HCT116 (cell line): ENCODE data around the gene ZSCAN5A. TPM values are rescaled to one million over a fixed set of nuclear protein-coding genes. Genes with fewer than 3 reads are reported as not detected.

Experiments
- ATAC-seq: fragments of 200-7000 bp; cut with Tn5 transposase; 2 replicates; pipeline ENCODE4 v1.9.1; 2020; ENCODE audit warnings: mild to moderate bottlenecking, moderate library complexity
- BruUV-seq: library from RNA; stranded (reverse); fragments of 400-500 nt; replicated peaks from 2 replicates; lab custom pipeline; 2021; lab: Mats Ljungman, UMichigan
- CTCF ChIA-PET: fragments of 300-600 bp; sonication (Branson Sonifier 250); formaldehyde crosslinking; loops from one replicate; lab custom pipeline; 2021; ENCODE audit warnings: antibody characterized with exemption; lab: Charles Lee
- POLR2A ChIA-PET: fragments of 300-600, 350-600 bp; sonication (Branson Sonifier 250); formaldehyde crosslinking; loops from one replicate; lab custom pipeline; 2021; ENCODE audit warnings: antibody characterized with exemption; lab: Charles Lee
- RAD21 ChIA-PET, 2 experiments: fragments of 300-600 bp; sonication (Branson Sonifier 250); formaldehyde crosslinking; loops; one replicate each; lab custom pipeline; 2023; ENCODE audit warnings: low total read pairs in 2 of 2; ENCODE audit not compliant: uncharacterized antibody in 2 of 2, unreplicated experiment in 2 of 2, low non-redundant PET in 1 of 2; lab: Charles Lee
- DNase-seq: peaks from one replicate; pipeline ENCODE4 v3.0.0-alpha.2; 2010; ENCODE audit warnings: low read depth, low spot score
- H2AFZ ChIP-seq: fragments of 200-600 bp; shearing (Covaris generic), sonication (generic); 2 replicates; pipeline ENCODE4 v1.6.1; 2017; ENCODE audit warnings: low read depth, mixed run types, mixed read lengths, antibody characterized with exemption, low read length; ENCODE audit not compliant: poor library complexity, severe bottlenecking
- H3K27ac ChIP-seq: 2 replicates; pipeline ENCODE4 v1.5.1; 2012; ENCODE audit warnings: low read depth, low read length
- H3K27me3 ChIP-seq: fragments of 200-600 bp; sonication (generic); 2 replicates; pipeline ENCODE4 v1.6.1; 2016; ENCODE audit warnings: mixed run types, low read length, mixed read lengths; ENCODE audit not compliant: insufficient read depth
- H3K36me3 ChIP-seq, 2 experiments: fragments of 200-500 bp in 1 of 2; fragments of 200-600 bp in 1 of 2; sonication (Bioruptor generic) in 1 of 2; sonication (generic) in 1 of 2; 2 replicates each; pipeline versions ENCODE4 v1.5.1 to v1.6.1; 2014 to 2016; ENCODE audit warnings: low read length in 2 of 2, inconsistent platforms in 1 of 2, mixed read lengths in 1 of 2, mixed run types in 1 of 2; ENCODE audit not compliant: insufficient read depth in 2 of 2, control insufficient read depth in 1 of 2
- H3K4me1 ChIP-seq, 2 experiments: fragments of 200-600 bp in 1 of 2; sonication (generic) in 1 of 2; 2 replicates each; pipeline versions ENCODE4 v1.5.1 to v1.6.1; 2012 to 2017; ENCODE audit warnings: low read length in 2 of 2, inconsistent platforms in 1 of 2, mild to moderate bottlenecking in 1 of 2, mixed read lengths in 1 of 2, mixed run types in 1 of 2, moderate library complexity in 1 of 2; ENCODE audit not compliant: insufficient read depth in 2 of 2, control insufficient read depth in 1 of 2
- H3K4me2 ChIP-seq: fragments of 200-600 bp; sonication (generic); 2 replicates; pipeline ENCODE4 v1.6.1; 2017; ENCODE audit warnings: mixed run types, low read length, mixed read lengths
- H3K4me3 ChIP-seq, 2 experiments: fragments of 200-600 bp in 1 of 2; sonication (generic) in 1 of 2; replicated peaks in 1 of 2; 2 replicates each; pipeline ENCODE4 v1.5.1; 2011 to 2016; ENCODE audit warnings: low read length in 2 of 2, control low read depth in 1 of 2, low read depth in 1 of 2, mild to moderate bottlenecking in 1 of 2, mixed read lengths in 1 of 2, mixed run types in 1 of 2
- H3K79me2 ChIP-seq: fragments of 200-600 bp; sonication (generic); 2 replicates; pipeline ENCODE4 v1.6.1; 2017; ENCODE audit warnings: mild to moderate bottlenecking, mixed run types, low read length, moderate library complexity, mixed read lengths; ENCODE audit not compliant: insufficient read depth
- H3K9ac ChIP-seq: fragments of 200-600 bp; sonication (generic); 2 replicates; pipeline ENCODE4 v1.6.1; 2016; ENCODE audit warnings: low read length, mixed read lengths
- H3K9me2 ChIP-seq: fragments of 200-600 bp; sonication (generic), shearing (Covaris generic); 2 replicates; pipeline ENCODE4 v1.6.1; 2017; ENCODE audit warnings: mixed run types, mild to moderate bottlenecking, moderate library complexity; ENCODE audit not compliant: insufficient read depth
- H3K9me3 ChIP-seq, 2 experiments: fragments of 200-500 bp in 1 of 2; fragments of 200-600 bp in 1 of 2; sonication (Bioruptor generic) in 1 of 2; sonication (generic) in 1 of 2; 2 replicates each; pipeline ENCODE4 v1.6.1; 2014 to 2017; ENCODE audit warnings: low read length in 2 of 2, mixed read lengths in 2 of 2, inconsistent platforms in 1 of 2, low read depth in 1 of 2, mild to moderate bottlenecking in 1 of 2, mixed run types in 1 of 2, moderate library complexity in 1 of 2; ENCODE audit not compliant: control insufficient read depth in 1 of 2, insufficient read depth in 1 of 2
- H4K20me1 ChIP-seq: fragments of 200-600 bp; sonication (generic), shearing (Covaris generic); 2 replicates; pipeline ENCODE4 v1.6.1; 2017; ENCODE audit warnings: mixed run types, mild to moderate bottlenecking, moderate library complexity; ENCODE audit not compliant: insufficient read depth
- CBX3 ChIP-seq: IDR thresholded peaks from 2 replicates; pipeline ENCODE4 v1.6.1; 2012; ENCODE audit warnings: low read depth
- EZH2 ChIP-seq: fragments of 200-600 bp; sonication (generic); IDR thresholded peaks from 2 replicates; pipeline ENCODE4 v1.6.1; 2017; ENCODE audit warnings: antibody characterized with exemption, mixed run types
- EZH2phosphoT487 ChIP-seq: fragments of 200-600 bp; IDR thresholded peaks from 2 replicates; pipeline ENCODE4 v1.6.1; 2018; ENCODE audit warnings: antibody characterized with exemption, borderline replicate concordance
- FOSL1 ChIP-seq: IDR thresholded peaks from 2 replicates; pipeline ENCODE4 v1.6.1; 2012; ENCODE audit warnings: low read depth
- JUND ChIP-seq: IDR thresholded peaks from 2 replicates; pipeline ENCODE4 v1.6.1; 2012
- POLR2AphosphoS5 ChIP-seq: IDR thresholded peaks from 2 replicates; pipeline ENCODE4 v1.6.1; 2011; ENCODE audit warnings: mild to moderate bottlenecking, low read depth, low read length, moderate library complexity
- RAD21 ChIP-seq: IDR thresholded peaks from 2 replicates; pipeline ENCODE4 v1.6.1; 2012; ENCODE audit warnings: low read depth, mild to moderate bottlenecking
- SIN3A ChIP-seq: IDR thresholded peaks from 2 replicates; pipeline ENCODE4 v1.6.1; 2012; ENCODE audit warnings: low read depth
- SP1 ChIP-seq: IDR thresholded peaks from 2 replicates; pipeline ENCODE4 v1.6.1; 2012; ENCODE audit warnings: low read depth
- SRF ChIP-seq: IDR thresholded peaks from 2 replicates; pipeline ENCODE4 v1.6.1; 2012; ENCODE audit warnings: low read depth
- TCF7L2 ChIP-seq: IDR thresholded peaks from 2 replicates; pipeline ENCODE4 v1.7.0; 2011; ENCODE audit warnings: borderline replicate concordance, inconsistent platforms; ENCODE audit not compliant: insufficient read depth, insufficient read length; ENCODE audit errors: extremely low read depth
- YY1 ChIP-seq: IDR thresholded peaks from 2 replicates; pipeline ENCODE4 v1.6.1; 2011; ENCODE audit warnings: low read length, low read depth, moderate library complexity, mild to moderate bottlenecking; ENCODE audit not compliant: insufficient replicate concordance; ENCODE audit errors: extremely low read depth
- ZFX ChIP-seq: fragments of 450-650 bp; IDR thresholded peaks from 2 replicates; pipeline ENCODE4 v1.6.1; 2017
- ZNF274 ChIP-seq: fragments of 200-500 bp; sonication (Bioruptor generic); IDR thresholded peaks from 2 replicates; pipeline ENCODE4 v1.6.1; 2014; ENCODE audit warnings: mild to moderate bottlenecking, low read depth, low read length, inconsistent platforms
- intact Hi-C: fragments of 100-400 bp; cut with micrococcal nuclease; formaldehyde crosslinking; loops from 2 replicates; pipeline ENCODE4 v1.10.0; 2022
- total RNA-seq: library from RNA; stranded (reverse); gene quantifications from one replicate; pipeline ENCODE4 v1.2.1, GENCODE V29; 2021; ENCODE audit not compliant: unreplicated experiment
- TF ChIP-seq, protein P1 (sequence below): IDR thresholded peaks from 2 replicates; pipeline ENCODE4 v1.6.1; 2012
- TF ChIP-seq, protein P2 (sequence below): IDR thresholded peaks from 2 replicates; pipeline ENCODE4 v1.6.1; 2012
- TF ChIP-seq, protein P3 (sequence below): IDR thresholded peaks from 2 replicates; pipeline ENCODE4 v1.6.1; 2012; ENCODE audit warnings: low read depth
- TF ChIP-seq, protein P4 (sequence below): IDR thresholded peaks from 2 replicates; pipeline ENCODE4 v1.6.1; 2011; ENCODE audit warnings: mild to moderate bottlenecking, low read length, moderate library complexity; ENCODE audit not compliant: insufficient replicate concordance; ENCODE audit errors: extremely low read depth
- TF ChIP-seq, protein P5 (sequence below), 3 experiments: fragments of 200-600 bp in 1 of 3; sonication (generic) in 1 of 3; IDR thresholded peaks in 2 of 3; conservative IDR thresholded peaks in 1 of 3; 2 replicates each; pipeline ENCODE4 v1.5.1; 2012 to 2017; ENCODE audit warnings: low read depth in 2 of 3, low read length in 2 of 3, antibody characterized with exemption in 1 of 3, borderline replicate concordance in 1 of 3, control low read depth in 1 of 3, mild to moderate bottlenecking in 1 of 3, mixed read lengths in 1 of 3, mixed run types in 1 of 3, moderate library complexity in 1 of 3; ENCODE audit not compliant: insufficient read depth in 1 of 3

ZSCAN5A gene
- total RNA-seq, 1 experiment from 2014 or later, result 9.2 TPM

DNA sequence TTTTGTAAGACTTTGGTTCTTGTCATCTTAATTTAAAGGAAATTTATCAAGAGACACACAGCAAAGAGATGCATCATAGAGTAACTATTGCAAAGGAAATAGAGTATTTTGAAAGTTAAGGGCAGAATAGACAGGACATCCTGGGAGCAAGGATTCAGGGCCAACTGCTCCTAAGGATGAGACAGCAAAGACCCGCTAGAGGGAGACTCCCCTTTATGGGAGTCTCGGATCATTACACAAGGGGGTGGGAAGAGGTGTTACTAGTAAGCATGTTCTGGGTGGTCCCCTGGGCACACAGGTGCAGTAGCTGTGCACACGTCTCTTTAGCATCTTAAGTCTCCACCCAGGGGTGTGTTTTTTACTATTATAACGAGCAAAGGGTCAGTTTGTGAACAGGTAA is 102.9 kb downstream of the ZSCAN5A start:
- no peaks in the 10 kb centered on the region for H3K4me1 ChIP-seq
- H3K27me3 ChIP-seq, result no peaks in the 10 kb centered on the region
- no peak overlapping the region for H2AFZ ChIP-seq
- H3K27ac ChIP-seq, result no peak overlapping the region
- DNase-seq (no peak), ATAC-seq (peak; percentile 22; the same call in 1 of the 2 replicates)
- intact Hi-C loops, result no loop called here
- H3K36me3 ChIP-seq, result no peaks in the 10 kb centered on the region
- no peak overlapping the region for H3K4me3 ChIP-seq
- ChIA-PET RAD21 (no interaction called here), POLR2A (no interaction called here), CTCF (no interaction called here)
- no TSS peak for BruUV-seq
- no peaks in the 10 kb centered on the region for H4K20me1 ChIP-seq
- H3K9me3 ChIP-seq, result no peaks in the 10 kb centered on the region
- TF ChIP-seq ZFX, result no peak
- no peak for TF ChIP-seq TCF7L2
- no peak for TF ChIP-seq YY1
- TF ChIP-seq SIN3A, result no peak
- no peak for TF ChIP-seq JUND
- TF ChIP-seq POLR2AphosphoS5, result no peak
- TF ChIP-seq ZNF274, result no peak
- TF ChIP-seq FOSL1, result no peak
- TF ChIP-seq, protein P1, sequence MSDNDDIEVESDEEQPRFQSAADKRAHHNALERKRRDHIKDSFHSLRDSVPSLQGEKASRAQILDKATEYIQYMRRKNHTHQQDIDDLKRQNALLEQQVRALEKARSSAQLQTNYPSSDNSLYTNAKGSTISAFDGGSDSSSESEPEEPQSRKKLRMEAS, result no peak
- TF ChIP-seq, protein P2, sequence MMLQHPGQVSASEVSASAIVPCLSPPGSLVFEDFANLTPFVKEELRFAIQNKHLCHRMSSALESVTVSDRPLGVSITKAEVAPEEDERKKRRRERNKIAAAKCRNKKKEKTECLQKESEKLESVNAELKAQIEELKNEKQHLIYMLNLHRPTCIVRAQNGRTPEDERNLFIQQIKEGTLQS, result no peak
- TF ChIP-seq EZH2, result no peak
- no peak for TF ChIP-seq RAD21
- TF ChIP-seq, protein P3, sequence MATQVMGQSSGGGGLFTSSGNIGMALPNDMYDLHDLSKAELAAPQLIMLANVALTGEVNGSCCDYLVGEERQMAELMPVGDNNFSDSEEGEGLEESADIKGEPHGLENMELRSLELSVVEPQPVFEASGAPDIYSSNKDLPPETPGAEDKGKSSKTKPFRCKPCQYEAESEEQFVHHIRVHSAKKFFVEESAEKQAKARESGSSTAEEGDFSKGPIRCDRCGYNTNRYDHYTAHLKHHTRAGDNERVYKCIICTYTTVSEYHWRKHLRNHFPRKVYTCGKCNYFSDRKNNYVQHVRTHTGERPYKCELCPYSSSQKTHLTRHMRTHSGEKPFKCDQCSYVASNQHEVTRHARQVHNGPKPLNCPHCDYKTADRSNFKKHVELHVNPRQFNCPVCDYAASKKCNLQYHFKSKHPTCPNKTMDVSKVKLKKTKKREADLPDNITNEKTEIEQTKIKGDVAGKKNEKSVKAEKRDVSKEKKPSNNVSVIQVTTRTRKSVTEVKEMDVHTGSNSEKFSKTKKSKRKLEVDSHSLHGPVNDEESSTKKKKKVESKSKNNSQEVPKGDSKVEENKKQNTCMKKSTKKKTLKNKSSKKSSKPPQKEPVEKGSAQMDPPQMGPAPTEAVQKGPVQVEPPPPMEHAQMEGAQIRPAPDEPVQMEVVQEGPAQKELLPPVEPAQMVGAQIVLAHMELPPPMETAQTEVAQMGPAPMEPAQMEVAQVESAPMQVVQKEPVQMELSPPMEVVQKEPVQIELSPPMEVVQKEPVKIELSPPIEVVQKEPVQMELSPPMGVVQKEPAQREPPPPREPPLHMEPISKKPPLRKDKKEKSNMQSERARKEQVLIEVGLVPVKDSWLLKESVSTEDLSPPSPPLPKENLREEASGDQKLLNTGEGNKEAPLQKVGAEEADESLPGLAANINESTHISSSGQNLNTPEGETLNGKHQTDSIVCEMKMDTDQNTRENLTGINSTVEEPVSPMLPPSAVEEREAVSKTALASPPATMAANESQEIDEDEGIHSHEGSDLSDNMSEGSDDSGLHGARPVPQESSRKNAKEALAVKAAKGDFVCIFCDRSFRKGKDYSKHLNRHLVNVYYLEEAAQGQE, result no peak
- no peak for TF ChIP-seq SP1
- TF ChIP-seq, protein P4, sequence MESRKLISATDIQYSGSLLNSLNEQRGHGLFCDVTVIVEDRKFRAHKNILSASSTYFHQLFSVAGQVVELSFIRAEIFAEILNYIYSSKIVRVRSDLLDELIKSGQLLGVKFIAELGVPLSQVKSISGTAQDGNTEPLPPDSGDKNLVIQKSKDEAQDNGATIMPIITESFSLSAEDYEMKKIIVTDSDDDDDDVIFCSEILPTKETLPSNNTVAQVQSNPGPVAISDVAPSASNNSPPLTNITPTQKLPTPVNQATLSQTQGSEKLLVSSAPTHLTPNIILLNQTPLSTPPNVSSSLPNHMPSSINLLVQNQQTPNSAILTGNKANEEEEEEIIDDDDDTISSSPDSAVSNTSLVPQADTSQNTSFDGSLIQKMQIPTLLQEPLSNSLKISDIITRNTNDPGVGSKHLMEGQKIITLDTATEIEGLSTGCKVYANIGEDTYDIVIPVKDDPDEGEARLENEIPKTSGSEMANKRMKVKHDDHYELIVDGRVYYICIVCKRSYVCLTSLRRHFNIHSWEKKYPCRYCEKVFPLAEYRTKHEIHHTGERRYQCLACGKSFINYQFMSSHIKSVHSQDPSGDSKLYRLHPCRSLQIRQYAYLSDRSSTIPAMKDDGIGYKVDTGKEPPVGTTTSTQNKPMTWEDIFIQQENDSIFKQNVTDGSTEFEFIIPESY, result no peak
- no peak for TF ChIP-seq EZH2phosphoT487
- TF ChIP-seq, protein P5, sequence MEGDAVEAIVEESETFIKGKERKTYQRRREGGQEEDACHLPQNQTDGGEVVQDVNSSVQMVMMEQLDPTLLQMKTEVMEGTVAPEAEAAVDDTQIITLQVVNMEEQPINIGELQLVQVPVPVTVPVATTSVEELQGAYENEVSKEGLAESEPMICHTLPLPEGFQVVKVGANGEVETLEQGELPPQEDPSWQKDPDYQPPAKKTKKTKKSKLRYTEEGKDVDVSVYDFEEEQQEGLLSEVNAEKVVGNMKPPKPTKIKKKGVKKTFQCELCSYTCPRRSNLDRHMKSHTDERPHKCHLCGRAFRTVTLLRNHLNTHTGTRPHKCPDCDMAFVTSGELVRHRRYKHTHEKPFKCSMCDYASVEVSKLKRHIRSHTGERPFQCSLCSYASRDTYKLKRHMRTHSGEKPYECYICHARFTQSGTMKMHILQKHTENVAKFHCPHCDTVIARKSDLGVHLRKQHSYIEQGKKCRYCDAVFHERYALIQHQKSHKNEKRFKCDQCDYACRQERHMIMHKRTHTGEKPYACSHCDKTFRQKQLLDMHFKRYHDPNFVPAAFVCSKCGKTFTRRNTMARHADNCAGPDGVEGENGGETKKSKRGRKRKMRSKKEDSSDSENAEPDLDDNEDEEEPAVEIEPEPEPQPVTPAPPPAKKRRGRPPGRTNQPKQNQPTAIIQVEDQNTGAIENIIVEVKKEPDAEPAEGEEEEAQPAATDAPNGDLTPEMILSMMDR (IDR thresholded peaks at IDR 0.05 in 2 of 3, conservative IDR thresholded peaks at IDR 0.05 in 1 of 3; ENCODE audit: borderline replicate concordance in 1 of 3, insufficient read depth in 1 of 3, low read depth in 2 of 3, low read length in 2 of 3), result no peak
- TF ChIP-seq CBX3, result no peak
- TF ChIP-seq SRF, result no peak
- no peaks in the 10 kb centered on the region for H3K9me2 ChIP-seq
- no peak overlapping the region for H3K4me2 ChIP-seq
- H3K79me2 ChIP-seq, result no peaks in the 10 kb centered on the region
- no peak overlapping the region for H3K9ac ChIP-seq
